ENCODE results near the gene HOXA5. TPM values are rescaled to one million over a fixed set of nuclear protein-coding genes. Genes with fewer than 3 reads are reported as not detected.
A peak's percentile ranks its signal among the peaks of the same experiment; 100 is the strongest.

HOXA5 gene
- total RNA-seq, 3 donors from 2014 or later, result 16.1 to 26.6 (median 23.8) TPM

DNA sequence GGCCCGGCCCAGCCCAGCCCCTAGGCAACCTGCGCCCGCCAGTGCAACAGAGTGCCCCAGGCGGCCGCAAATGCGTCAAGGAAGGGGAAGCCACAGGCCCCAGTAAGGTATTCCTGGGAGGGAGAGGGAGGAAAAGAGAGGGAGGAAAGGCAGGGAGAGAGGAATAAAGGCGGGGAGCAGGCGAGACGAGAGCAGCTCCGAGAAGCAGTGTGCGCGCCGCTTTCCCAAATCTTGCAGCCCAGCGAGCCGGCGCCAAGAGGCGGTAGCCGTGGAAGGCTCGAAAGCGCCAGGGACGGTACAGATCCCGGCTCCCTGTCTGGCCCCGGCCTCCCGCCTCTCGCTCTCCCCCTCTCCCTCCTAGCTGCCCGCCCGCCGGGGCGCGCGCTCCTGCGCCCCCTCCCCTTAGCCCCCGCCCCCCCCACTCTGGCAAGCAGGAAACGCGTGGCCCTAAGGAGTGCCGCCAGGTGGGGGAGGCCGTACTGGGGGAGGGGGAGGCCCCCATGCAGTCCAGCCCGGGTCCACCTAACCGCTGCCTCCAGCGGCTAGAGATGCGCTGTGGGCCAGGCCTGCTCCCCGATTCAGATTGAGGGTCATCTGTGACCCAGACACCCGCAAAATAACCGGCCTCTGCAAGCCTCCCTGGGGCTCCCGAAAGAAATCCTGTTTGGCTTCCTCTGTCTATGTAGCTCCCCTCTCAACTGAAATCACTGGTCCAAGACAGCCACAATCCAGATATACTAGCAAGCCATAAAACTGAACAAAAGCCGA, 26.4 kb upstream of the HOXA5 start:
- DNase-seq (peak in 2 of 3 donors; percentile 55 to 71), ATAC-seq (peak; percentile 2)
- Histone ChIP-seq H3K4me3 (peak overlapping the region; percentile 23), H3K9me3 (no peaks in the 10 kb centered on the region), H3K4me1 (ENCODE audit: low read depth) (peaks cover 11% of the 10 kb centered on the region), H3K36me3 (ENCODE audit: low read depth) (no peaks in the 10 kb centered on the region)
- TF ChIP-seq, protein P1, sequence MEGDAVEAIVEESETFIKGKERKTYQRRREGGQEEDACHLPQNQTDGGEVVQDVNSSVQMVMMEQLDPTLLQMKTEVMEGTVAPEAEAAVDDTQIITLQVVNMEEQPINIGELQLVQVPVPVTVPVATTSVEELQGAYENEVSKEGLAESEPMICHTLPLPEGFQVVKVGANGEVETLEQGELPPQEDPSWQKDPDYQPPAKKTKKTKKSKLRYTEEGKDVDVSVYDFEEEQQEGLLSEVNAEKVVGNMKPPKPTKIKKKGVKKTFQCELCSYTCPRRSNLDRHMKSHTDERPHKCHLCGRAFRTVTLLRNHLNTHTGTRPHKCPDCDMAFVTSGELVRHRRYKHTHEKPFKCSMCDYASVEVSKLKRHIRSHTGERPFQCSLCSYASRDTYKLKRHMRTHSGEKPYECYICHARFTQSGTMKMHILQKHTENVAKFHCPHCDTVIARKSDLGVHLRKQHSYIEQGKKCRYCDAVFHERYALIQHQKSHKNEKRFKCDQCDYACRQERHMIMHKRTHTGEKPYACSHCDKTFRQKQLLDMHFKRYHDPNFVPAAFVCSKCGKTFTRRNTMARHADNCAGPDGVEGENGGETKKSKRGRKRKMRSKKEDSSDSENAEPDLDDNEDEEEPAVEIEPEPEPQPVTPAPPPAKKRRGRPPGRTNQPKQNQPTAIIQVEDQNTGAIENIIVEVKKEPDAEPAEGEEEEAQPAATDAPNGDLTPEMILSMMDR (IDR thresholded peaks at IDR 0.05), result no peak
- intact Hi-C loops (cut with DNase I, micrococcal nuclease), result loop anchor here (5.0 to 10.0 kb wide), 2 partner anchors 1305 to 1313 kb away; no protein-coding TSS in a partner anchor

DNA sequence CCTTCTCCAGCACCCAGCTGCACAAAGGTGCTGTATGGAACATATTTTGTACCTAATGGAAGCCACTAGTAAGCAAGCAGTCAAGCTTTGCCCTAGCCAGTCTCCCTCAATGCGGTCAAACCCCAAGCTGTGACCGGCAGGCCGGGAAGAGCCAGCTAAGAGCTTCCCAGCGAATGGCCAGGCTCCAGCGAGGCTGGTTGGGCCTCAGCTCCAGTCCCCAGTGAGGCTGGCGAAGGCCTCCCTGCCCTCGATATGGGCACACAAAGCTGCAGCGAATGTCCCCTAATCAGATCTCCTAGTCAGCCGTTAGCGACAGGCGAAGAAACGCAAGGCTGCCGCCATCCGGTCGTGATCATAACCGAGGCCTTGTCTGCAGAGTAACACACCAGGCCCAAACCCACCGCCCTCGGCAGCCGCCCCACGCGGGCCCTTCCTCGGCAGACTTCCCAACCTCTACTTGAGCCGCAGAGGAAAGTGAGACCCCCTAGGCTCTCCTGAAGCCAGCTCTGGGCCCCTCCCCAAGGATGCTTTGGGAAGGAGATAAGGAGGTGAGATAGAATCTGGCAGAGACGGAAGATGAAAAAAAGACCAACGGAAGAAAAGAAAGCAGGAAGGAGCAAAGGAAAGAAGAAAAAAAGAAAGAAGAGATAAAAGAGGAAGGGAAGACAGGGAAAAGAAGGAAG, 24.9 kb upstream of the HOXA5 start:
- ATAC-seq (peak; percentile 26), DNase-seq (peak; percentile 74 to 82 (median 81))
- peak overlapping the region; percentile 14 for H3K4me3 ChIP-seq
- no peaks in the 10 kb centered on the region for H3K36me3 ChIP-seq (ENCODE audit: low read depth)
- intact Hi-C loops (cut with DNase I, micrococcal nuclease), result loop anchor here (5.0 to 10.0 kb wide), 2 partner anchors 1304 to 1311 kb away; no protein-coding TSS in a partner anchor
- no peaks in the 10 kb centered on the region for H3K9me3 ChIP-seq
- TF ChIP-seq, protein P1 (IDR thresholded peaks at IDR 0.05), result no peak
- H3K4me1 ChIP-seq (ENCODE audit: low read depth), result peaks cover 11% of the 10 kb centered on the region

DNA sequence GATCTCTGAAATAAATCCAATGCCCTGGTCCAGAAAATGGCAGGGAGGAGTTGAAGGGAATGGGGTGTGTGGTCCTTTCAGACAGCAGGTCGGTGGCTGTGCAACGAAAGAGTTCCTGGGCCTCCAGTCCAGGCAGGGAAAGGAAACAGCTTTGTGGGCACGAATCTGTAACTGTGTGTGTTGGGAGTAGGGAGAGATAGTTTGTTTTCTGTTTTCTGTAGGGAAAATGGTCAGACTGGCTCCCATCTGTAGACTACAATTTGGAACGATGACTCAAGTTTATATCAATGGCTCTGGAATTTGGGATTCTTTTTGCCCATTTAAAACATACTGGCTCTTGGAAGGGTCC, 24.4 kb upstream of the HOXA5 start:
- DNase-seq, result peak in 1 of 3 donors; percentile 22

DNA sequence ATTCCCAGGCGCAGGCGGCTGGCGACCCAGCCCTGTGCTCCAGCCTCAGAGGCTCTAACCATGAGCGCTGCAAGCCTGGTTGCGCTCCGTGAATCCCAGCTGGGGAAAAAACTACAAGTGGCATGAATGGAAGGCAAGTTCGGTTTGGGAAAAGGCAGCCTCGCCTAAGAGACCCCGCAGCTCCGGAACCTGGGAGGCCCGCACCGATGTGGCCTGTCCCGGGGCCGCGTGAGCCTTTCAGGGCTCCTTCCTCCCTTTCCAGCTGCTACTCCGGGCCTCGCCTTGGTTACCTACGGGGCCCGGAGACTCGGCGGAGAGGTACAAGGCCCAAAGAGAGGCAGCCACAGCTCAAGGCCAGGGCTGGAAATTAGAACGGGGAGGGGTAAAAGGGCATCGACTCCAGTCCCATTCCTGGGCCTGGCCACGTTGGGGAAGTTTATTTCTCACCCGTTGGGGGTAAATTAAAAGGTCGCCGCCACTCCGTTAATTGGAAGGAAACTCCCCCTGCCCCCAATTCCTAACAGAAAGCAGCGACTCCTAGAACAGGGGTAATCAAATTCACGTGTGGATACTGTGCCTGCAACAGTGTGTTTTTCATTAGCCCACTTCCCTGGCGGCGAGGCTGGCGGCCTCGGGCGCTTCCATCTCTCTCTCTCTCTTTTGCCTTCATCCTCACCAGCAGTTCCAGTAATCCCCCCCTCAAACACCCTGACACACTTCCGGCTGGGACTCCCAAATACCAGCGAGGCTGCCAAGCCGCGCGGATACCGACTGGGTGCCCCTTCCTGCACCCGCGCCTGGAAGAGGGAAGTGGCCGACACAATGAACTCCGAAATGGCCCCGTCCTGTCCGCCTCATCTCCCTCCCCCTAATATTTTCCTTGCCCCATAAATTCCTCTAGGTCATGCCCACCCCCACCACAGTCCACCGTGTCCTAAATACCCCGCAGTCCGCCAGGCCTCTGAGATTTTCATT, 23.3 kb upstream of the HOXA5 start:
- TF ChIP-seq, protein P1 (IDR thresholded peaks at IDR 0.05), result no peak
- intact Hi-C loops (cut with DNase I, micrococcal nuclease), result loop anchor here (5.0 to 10.0 kb wide), 2 partner anchors 1302 to 1310 kb away; no protein-coding TSS in a partner anchor
- DNase-seq (peak in 2 of 3 donors; percentile 63), ATAC-seq (no peak)
- Histone ChIP-seq H3K36me3 (ENCODE audit: low read depth) (no peaks in the 10 kb centered on the region), H3K9me3 (no peaks in the 10 kb centered on the region), H3K4me3 (peak overlapping the region; percentile 5), H3K4me1 (ENCODE audit: low read depth) (peaks cover 9% of the 10 kb centered on the region)

More for the DNA sequence above, 24.4 kb upstream of the HOXA5 start:
- Histone ChIP-seq H3K36me3 (ENCODE audit: low read depth) (no peaks in the 10 kb centered on the region), H3K4me1 (ENCODE audit: low read depth) (peaks cover 13% of the 10 kb centered on the region), H3K4me3 (no peak overlapping the region), H3K9me3 (no peaks in the 10 kb centered on the region)
- TF ChIP-seq, protein P1 (IDR thresholded peaks at IDR 0.05), result no peak
- no peak for ATAC-seq
- intact Hi-C loops (cut with DNase I, micrococcal nuclease), result loop anchor here (5.0 to 10.0 kb wide), 2 partner anchors 1303 to 1311 kb away; no protein-coding TSS in a partner anchor

DNA sequence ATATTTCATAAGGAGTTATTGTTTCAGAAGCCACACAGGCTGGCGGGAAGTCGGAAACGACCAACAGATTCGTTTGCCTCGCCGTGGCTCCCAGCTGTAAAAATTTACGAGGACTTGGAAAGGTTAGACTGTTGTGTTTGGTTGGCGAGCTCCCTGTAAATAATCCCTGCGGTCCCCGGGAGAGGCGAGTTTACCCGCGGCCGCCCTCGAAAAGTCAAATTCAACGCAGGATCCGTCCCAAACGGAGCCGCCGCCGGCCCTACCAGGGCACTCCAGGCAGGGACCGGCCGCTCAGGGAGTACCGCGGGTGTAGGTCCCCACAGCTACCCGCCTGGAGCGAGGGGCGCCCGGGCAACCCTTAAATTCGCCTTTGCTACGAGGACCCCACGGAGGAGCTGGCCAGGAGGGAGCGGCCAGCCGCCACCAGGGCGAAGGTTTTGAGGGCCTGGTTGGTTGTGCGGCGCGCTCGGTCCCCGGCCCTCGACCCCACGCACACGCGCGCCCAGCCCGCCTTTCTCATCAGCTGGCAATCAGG, 22.6 kb upstream of the HOXA5 start:
- Histone ChIP-seq H3K9me3 (no peaks in the 10 kb centered on the region), H3K36me3 (ENCODE audit: low read depth) (no peaks in the 10 kb centered on the region), H3K4me1 (ENCODE audit: low read depth) (peaks cover 10% of the 10 kb centered on the region), H3K4me3 (peak overlapping the region; percentile 5)
- intact Hi-C loops (cut with DNase I, micrococcal nuclease), result loop anchor here (5.0 to 10.0 kb wide), 2 partner anchors 1301 to 1309 kb away; no protein-coding TSS in a partner anchor
- DNase-seq, result peak in 2 of 3 donors; percentile 62 to 78
- TF ChIP-seq, protein P1 (IDR thresholded peaks at IDR 0.05), result no peak
- ATAC-seq, result peak; percentile 5
